ENCODE data around the gene WSCD2.

The WSCD2 gene

GRCh38 chr12:108166505-108166904 lies 37.4 kb downstream of the WSCD2 start:
- DNase-seq (ENCODE audit: low read depth), result no peak

GRCh38 chr12:108167974-108168373 lies 38.9 kb downstream of the WSCD2 start:
- no peak for DNase-seq (ENCODE audit: low read depth)

- no peak for DNase-seq (ENCODE audit: low read depth)
Measured at GRCh38 chr12:108169708-108170107, 40.6 kb downstream of the WSCD2 start.

- DNase-seq (ENCODE audit: low read depth), result no peak
Measured at GRCh38 chr12:108170164-108170563, 41.1 kb downstream of the WSCD2 start.

- no peak for DNase-seq (ENCODE audit: low read depth)
Measured at GRCh38 chr12:108172033-108172432, 42.9 kb downstream of the WSCD2 start.

- no peak for DNase-seq (ENCODE audit: low read depth)
Measured at GRCh38 chr12:108173160-108173559, 44.1 kb downstream of the WSCD2 start.

- no peak for DNase-seq (ENCODE audit: low read depth)
Measured at GRCh38 chr12:108173892-108174291, 44.8 kb downstream of the WSCD2 start.

- DNase-seq (ENCODE audit: low read depth), result no peak
Measured at GRCh38 chr12:108174641-108175040, 45.6 kb downstream of the WSCD2 start.

- DNase-seq (ENCODE audit: low read depth), result no peak
Measured at GRCh38 chr12:108175310-108175709, 46.2 kb downstream of the WSCD2 start.

GRCh38 chr12:108176292-108176691 lies 47.2 kb downstream of the WSCD2 start:
- no peak for DNase-seq (ENCODE audit: low read depth)

GRCh38 chr12:108177131-108177530 lies 48.0 kb downstream of the WSCD2 start:
- no peak for DNase-seq (ENCODE audit: low read depth)

- DNase-seq (ENCODE audit: low read depth), result no peak
Measured at GRCh38 chr12:108179305-108179704, 50.2 kb downstream of the WSCD2 start.

- DNase-seq (ENCODE audit: low read depth), result no peak
Measured at GRCh38 chr12:108180255-108181094, 51.4 kb downstream of the WSCD2 start.

GRCh38 chr12:108181095-108181454 lies 52.0 kb downstream of the WSCD2 start:
- no peak for DNase-seq (ENCODE audit: low read depth)

- DNase-seq (ENCODE audit: low read depth), result no peak
Measured at GRCh38 chr12:108182096-108182495, 53.0 kb downstream of the WSCD2 start.

- DNase-seq (ENCODE audit: low read depth), result no peak
Measured at GRCh38 chr12:108185002-108185401, 55.9 kb downstream of the WSCD2 start.

- no peak for DNase-seq (ENCODE audit: low read depth)
Measured at GRCh38 chr12:108187831-108188230, 58.7 kb downstream of the WSCD2 start.

- no peak for DNase-seq (ENCODE audit: low read depth)
Measured at GRCh38 chr12:108190529-108190928, 61.4 kb downstream of the WSCD2 start.

- no peak for DNase-seq (ENCODE audit: low read depth)
Measured at GRCh38 chr12:108191086-108191485, 62.0 kb downstream of the WSCD2 start.

GRCh38 chr12:108191938-108192337 lies 62.9 kb downstream of the WSCD2 start:
- DNase-seq (ENCODE audit: low read depth), result no peak

- no peak for DNase-seq (ENCODE audit: low read depth)
Measured at GRCh38 chr12:108193493-108193892, 64.4 kb downstream of the WSCD2 start.

GRCh38 chr12:108193917-108194316 lies 64.8 kb downstream of the WSCD2 start:
- peak; percentile 3 for DNase-seq (ENCODE audit: low read depth)

GRCh38 chr12:108194585-108194984 lies 65.5 kb downstream of the WSCD2 start:
- no peak for DNase-seq (ENCODE audit: low read depth)

GRCh38 chr12:108196319-108196718 lies 67.2 kb downstream of the WSCD2 start:
- DNase-seq (ENCODE audit: low read depth), result no peak
